Ishikawa (cell line): ENCODE data around the gene REPS2.

Source experiments
- CEBPB ChIP-seq: IDR thresholded peaks from 2 replicates; pipeline ENCODE4 v1.6.1; 2012
- CREB1 ChIP-seq: IDR thresholded peaks from 2 replicates; pipeline ENCODE4 v1.6.1; 2012; ENCODE audit warnings: low read depth
- EGR1 ChIP-seq: IDR thresholded peaks from 2 replicates; pipeline ENCODE4 v1.6.1; 2012
- RAD21 ChIP-seq: IDR thresholded peaks from 2 replicates; pipeline ENCODE4 v1.6.1; 2012; ENCODE audit warnings: low read depth
- REST ChIP-seq: IDR thresholded peaks from 2 replicates; pipeline ENCODE4 v1.6.1; 2012; ENCODE audit warnings: low read depth, mild to moderate bottlenecking
- ZBTB7A ChIP-seq: IDR thresholded peaks from 2 replicates; pipeline ENCODE4 v1.6.1; 2012; ENCODE audit warnings: low read depth

- no peak for TF ChIP-seq CREB1
- no peak for TF ChIP-seq CEBPB
- no peak for TF ChIP-seq RAD21
- TF ChIP-seq EGR1: no peak
- TF ChIP-seq ZBTB7A: no peak
- TF ChIP-seq REST: no peak
Observed at GRCh38 chrX:17007134-17007768, 60.8 kb downstream of the REPS2 start.
